NCI-H2107 treated with DMSO at 0.1 percent for 48 hours (cell line): ENCODE data around the gene UGP2.
"Not testable (repeated sequence)": the region's sequence is repeated elsewhere in the genome, so short reads cannot be mapped to it uniquely, and the experiment has no call there.

Experiments used
- DNase-seq: peaks from one replicate; lab custom pipeline; 2025; ENCODE audit not compliant: unreplicated experiment; lab: John Stamatoyannopoulos, UW

The UGP2 gene

DNA sequence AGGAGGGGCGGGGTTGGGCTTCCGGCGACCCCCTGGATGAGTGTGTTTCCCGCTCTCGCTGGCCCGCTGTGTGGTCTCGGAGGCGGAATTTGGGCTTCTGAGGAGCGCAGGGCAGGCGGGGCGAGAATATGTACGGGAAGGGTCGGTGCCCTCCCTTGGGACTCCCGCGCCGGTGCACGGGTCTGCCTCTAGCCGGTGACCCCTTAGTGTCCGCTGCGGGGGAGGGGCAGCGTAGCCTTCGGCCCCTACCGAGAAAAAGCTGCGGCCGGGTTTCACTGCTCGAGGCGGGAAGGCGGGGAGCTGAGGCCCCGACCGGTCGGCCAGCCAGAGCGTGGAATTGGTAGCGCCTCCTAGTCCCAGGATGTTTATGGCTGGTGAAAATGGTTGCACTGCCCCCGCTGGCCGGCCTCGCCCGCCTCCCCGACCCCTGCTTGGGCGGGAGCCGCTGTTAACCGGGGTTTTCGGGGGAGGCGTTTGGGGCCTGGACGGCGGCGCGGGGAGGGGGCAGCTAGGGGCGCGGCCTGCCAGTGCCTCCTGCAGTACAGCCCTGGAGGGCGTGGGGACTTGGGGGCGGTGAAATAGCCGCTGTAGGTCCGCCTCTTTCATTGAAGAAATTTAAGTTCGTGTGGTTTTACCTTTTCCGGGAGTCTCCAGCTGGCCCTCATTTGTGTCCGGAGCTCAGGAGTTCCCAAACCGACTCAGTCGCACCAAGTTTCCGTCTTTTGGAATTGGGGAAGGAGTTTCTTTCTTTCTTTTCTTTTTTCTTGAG lies at the start of gene UGP2:
Gene UGP2 (plus strand): TSS at position 643 of the 769 bp plus-strand sequence. CDS start 290 bp downstream, outside the sequence.
- peak; percentile 66 for DNase-seq

DNA sequence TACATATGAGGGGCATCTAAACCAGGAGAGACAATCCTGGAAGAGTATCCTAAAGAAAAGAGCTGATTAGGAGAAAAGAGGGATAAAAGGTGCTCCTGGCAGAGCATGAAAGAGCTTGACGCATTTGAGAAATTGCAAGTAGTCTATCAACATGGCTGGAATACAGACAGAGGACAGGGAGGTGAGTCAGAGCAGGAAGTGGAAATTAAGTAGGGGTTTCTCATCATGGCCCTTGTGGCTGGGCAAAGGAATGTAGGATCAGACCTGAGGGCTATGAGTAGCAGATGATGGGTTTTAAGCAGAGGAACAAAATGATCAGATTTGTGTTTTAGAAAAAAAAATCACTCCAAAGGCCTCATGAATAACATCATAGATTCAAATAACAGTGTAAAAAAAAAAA lies 49.2 kb upstream of the UGP2 start:
- DNase-seq = no peak

DNA sequence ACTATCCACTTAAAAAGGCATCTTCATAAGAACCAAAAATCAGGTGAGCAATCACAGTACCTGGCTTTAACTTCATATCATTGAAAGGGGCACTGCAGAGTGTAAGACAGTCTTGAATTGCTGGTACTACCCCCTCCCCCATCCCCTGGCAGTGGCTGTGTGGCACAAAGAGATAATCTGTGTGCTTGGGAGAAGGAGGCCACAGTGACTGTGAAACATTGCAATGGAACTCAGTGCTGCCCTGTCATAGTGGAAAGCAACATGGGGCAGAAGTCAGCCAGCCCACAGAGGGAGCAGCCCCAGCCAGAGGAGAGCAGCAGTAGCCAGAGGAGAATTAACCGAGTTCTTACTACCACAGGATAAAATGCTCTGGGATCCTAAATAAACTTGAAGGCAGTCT lies 45.3 kb upstream of the UGP2 start:
- DNase-seq = no peak

DNA sequence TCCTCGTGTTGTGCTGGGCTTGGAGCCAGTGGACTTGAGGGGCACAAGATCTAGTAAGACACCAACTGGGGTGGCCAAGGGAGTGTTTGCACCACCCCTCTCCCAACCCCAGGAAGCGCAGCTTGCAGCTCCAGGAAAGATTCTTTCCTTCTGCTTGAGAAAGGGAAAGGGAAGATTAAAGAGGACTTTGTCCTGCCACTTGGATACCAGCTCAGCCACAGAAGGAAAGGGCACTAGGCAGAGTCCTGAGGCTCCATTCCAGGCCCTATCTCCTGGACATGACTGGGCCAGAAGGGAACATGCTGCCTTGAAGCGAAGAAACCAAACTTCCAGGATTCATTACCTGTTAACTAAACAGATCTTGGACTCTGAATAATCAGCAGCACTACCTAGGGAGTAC lies 44.9 kb upstream of the UGP2 start:
- no peak for DNase-seq

DNA sequence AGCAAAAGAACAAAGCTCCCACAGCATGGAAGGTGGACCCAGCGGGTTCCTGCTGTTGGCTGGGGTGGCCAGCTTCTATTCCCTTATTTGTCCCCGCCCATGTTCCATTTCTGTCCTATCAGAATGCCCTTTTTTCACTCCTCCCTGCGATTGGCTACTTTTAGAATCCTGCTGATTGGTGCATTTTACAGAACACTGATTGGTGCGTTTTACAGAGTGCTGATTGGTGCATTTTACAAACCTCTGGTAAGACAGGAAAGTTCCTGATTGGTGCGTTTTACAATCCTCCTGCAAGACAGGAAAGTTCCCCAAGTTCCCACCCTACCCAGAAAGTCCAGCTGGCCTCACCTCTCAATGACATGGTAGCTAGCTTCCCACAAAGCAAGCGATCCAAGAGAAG lies 40.2 kb upstream of the UGP2 start:
- no peak for DNase-seq

DNA sequence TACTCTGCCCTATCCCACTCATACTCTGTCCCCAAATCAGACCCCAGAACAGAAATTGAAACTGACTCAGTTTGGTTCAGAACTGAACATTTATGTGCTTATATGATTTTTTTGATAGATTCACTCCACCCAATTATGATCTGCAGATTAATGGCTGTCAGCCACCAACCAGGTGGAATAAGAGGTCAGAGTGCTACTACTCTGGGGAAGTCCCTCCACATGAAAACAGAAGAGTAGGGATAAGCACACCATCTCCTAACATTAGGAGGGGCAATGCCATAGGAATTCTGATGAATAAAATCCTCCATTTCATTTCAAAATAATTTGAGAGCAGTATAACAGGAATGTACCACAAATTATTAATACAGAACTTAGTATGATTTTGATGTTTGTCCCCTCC lies 36.3 kb upstream of the UGP2 start:
- no peak for DNase-seq

DNA sequence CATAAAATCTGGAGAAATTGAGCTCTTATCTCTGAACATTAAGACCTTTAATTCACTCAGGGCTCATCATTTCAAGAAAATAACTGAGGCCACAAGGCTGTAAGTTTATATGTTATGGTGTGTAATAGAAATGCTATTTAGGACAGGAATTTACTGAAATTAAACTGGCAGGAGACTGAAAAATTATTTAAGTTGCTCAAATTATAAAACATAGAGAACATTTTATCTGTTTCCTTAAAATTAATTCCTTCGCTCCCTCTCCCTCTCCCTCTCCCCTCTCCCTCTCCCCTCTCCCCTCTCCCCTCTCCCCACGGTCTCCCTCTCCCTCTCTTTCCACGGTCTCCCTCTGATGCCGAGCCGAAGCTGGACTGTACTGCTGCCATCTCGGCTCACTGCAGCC lies 33.7 kb upstream of the UGP2 start:
- DNase-seq = not testable (repeated sequence)

DNA sequence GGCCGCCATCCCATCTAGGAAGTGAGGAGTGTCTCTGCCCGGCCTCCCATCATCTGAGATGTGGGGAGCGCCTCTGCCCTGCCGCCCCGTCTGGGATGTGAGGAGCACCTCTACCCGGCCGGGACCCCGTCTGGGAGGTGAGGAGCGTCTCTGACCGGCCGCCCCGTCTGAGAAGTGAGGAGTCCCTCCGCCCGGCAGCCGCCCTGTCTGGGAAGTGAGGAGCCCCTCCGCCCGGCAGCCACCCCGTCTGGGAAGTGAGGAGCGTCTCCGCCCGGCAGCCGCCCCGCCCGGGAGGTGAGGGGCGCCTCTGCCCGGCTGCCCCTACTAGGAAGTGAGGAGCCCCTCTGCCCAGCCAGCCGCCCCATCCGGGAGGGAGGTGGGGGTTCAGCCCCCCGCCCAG lies 32.8 kb upstream of the UGP2 start:
- DNase-seq = not testable (repeated sequence)

DNA sequence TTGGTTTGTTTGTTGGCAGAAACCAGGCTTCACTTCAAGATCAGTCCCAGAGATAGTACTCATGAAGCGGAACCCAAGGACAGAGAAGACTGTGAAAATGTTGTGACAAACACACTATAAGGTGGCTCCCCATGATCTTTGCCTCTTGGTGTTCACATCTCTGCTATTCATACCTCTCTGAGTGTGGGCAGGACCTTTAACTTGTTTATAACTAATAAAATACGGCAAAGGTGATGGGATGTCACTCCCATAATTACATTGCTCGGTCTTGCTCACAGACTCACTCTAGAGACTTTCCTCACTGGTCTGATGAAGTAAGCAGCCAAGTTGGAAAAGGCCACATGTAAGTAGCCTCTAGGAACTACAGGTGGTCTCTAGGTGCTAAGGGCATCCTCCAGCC lies 30.6 kb upstream of the UGP2 start:
- DNase-seq = no peak

DNA sequence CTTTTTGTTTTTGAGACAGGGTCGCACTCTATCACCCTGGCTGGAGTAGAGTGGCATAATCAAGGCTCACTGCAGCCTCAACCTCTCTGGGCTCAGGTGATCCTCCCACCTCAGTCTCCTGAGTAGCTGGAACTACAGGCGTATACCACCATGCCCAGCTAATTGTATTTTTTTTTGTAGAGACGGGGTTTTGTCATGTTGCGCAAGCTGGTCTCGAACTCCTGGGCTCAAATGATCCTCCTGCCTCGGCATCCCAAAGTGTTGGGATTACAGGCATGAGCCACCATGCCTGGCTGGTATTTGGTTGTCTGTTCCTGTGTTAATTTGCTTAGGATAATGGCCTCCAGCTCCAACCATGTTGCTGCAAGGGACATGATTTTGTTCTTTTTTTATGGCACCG lies 29.8 kb upstream of the UGP2 start:
- DNase-seq = not testable (repeated sequence)

DNA sequence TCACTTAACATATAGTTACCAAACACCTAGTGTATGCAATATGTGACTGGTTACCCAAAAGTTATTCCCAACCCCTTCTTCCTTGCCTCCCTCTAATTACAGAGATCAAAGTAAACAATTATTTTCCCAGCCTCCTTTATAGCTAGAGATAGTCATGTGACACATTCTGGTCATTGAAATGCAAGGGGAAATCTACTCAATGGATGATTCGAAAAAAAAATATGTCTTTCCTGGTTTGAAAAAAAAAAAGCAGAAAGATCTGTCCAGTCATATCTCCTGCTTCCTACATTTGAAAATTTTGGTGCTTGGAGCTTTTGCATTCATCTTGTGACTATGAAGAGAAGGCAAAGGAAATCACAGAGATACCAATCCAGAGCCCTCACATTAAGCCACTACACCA lies 27.6 kb upstream of the UGP2 start:
- no peak for DNase-seq

DNA sequence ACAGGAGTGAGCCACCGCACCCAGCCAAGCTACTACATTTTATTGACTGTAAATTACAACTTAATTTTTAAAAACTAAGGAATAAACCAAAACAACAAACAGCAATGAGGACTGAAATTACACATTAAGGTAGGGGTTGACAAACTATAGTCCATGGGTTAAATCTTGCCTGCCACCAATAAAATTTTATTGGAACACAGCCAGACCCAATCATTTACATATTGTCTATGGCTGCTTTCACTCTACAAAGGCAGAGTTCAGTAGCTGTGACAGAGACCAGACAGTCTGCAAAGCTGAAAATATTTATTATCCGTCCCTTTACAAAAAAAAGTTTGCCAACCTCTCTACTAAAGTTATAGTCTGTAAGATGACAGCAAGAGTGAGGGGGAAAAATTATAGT lies 24.3 kb upstream of the UGP2 start:
- no peak for DNase-seq

DNA sequence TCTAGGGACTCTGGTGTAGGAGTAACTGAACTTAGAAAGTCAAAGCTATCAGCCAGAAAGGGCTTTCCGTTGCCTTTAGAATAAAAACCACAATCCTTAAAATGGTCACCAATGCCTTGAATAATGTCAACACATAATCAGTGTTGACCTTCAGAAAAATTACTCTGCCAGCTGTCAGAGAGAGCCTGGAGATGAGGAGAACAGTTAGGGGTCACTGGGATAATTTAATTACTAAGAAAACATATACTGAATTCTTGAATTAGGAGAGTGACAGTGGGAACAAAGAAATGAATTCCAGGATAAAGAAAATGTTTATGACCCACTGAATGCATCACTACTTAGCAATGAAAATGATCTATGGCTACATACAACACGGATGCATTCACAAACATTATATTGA lies 23.4 kb upstream of the UGP2 start:
- DNase-seq = no peak

DNA sequence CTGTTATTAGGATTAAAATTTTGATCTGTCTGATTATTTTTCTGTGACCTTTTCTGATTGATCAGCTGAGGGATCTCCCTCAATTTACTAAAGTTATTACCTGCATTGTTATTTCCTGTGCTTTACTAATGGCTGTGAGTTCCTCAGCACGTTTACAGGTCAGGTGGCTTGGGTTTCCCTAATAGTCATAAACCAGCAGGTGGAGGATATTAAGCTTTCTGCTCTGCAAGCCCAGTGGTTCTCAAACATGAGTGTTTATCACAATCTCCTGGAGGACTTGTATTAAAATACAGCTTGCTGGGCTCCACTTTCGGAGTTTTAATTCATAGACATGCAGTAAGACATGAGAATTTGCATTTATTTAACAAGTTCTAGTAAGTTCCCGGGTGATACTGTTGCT lies 22.4 kb upstream of the UGP2 start:
- DNase-seq = peak; percentile 69

DNA sequence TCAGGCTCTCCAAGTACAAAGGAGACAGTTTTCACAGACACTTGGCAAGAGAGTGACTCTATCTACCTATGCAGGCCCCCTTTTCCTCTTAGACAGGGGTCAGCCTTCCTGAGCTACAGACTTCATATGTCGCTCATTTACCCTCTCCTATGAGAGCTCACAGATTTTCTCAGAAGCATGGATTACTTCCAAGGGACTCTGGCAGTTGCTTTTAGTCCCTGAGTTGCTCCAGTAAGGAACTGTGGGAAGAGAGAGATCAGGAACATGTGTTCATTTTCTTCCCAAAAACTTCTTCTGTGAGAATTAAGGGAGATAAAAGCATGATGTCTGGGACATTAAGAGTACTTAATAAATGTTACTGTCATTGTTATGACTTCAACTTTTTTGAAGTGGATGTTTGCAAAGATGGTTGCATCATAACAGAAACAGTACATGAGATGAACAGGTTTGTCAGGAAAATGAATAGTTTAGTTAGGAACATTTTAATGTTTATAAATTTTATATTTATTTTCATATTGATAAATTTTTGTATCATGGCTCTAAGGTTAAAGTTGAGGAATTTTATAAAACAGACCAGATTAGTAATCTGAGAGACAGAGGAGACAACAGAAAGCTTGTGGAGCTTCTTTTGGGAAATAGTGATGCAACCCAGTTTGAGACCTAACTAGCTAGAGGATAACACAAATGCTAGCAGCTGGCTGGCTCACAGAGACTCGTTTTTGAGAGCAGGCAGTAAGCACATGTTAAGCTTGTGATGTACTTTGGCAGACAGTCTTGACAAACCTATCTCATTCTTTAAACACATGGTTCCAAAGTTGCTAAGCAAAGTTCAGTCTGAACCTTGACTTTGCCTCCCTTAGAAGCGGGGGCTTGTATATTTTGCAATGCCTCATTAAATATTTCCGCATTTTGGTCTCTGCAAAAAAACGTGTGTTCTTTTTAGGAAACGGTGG lies 21.7 kb upstream of the UGP2 start:
- no peak for DNase-seq

DNA sequence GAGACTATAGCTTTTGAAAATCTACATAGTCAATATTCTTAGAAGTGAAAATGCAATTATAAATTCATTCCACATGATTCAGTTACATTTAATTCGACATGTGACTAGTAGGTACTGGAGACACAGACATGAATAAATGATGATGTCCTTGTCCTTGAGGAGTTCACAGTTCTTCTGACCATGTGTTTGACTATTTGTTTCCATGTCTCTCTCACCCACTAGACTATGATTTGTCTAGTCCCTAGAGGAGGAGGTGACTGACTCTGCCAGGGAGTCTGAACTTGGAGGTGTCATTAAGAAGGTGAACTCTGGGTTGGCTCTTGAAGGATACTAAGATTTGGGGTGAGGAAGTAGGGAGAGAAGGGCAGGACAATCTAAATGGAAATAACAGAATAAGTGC lies 20.7 kb upstream of the UGP2 start:
- DNase-seq = no peak

DNA sequence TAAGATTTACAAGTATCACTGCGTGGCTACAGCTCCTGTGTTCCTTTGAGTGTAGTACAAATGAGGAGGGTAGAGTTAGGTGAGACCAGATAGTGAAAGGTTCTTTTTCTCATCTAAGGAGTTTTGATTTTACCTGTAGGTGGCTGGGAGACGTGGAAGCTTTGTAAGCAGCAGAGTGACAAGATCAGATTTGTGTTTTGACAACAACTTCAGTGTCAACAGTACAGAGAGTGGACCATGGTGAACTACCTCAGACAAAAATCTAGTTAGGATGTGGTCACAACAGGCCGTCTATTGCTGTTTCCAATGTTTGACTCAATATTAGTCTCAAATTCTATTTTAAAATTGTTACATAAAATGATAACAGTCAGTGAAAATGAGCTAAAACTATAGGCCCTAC lies 20.3 kb upstream of the UGP2 start:
- no peak for DNase-seq

DNA sequence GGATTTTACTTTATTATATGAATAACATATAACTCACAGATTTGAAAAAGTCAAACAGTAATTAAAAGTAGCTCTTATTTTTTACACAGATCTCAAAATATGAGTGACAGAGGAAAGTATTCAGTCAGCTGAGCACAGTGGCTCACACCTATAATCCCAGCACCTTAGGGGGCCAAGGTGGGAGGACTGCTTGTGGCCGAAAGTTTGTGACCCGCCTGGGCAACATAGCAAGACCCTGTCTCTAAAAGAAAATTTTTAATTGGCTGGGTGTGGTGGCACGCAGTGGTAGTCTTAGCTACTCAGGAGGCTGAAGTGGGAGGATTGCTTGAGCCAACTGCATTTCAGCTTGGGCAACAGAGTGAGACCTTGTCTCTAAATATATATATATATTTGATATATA lies 19.2 kb upstream of the UGP2 start:
- DNase-seq = no peak

DNA sequence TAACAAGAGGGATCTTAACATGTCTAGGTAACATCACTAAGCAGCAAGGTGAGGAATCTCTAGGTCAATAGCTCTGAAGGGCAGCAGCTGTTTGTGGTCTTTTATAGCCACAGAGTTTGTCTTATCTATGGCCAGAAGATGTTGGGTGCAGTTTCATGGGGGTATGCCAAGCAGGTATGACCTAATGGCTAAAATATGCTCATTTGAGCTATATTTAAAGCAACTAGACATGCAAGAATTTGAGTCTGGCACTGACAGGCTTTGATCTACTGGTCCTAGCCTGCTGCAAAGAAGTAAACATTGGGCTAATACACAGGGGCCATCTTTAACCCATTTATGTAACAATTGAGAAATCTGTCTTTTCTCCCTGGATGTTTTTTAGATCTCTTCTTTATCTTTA lies 13.9 kb upstream of the UGP2 start:
- no peak for DNase-seq

DNA sequence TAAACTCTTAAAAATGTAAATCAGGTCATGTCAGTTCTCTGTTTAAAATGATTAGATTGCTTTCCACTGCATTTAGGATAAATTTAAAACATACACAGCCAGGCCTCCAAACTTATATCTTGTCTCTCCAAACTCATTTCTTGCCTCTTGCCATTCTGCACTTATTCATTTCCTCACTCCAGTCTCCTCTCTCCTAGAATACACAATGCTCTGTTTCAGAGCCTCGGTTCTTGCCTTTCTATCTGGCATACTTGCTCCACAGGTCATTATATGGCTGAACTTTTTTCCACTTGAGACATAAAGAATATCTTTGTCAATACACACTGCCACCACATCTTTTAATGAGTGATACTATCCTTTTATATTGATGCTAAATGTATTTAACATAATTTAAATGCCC lies 10.5 kb upstream of the UGP2 start:
- no peak for DNase-seq

DNA sequence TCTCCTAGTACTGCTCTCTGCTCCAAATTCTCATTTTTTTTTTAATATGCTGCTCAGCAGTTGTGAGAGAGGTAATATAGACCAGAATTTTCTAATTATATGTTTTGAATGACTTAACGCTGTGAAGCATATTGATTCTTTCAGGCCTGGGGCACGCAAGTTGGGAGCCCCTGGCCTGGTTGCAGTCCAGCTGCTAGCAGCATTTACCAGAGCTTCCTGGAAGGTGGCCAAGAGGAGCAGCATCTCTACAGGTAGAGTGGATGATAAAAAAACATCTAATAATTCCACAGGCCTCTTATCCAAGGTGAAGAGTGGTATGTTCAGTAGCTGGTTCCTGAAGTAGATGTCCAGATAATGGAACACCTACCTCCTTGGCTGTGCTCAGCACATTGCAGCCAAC lies 7.3 kb upstream of the UGP2 start:
- DNase-seq = peak; percentile 20

DNA sequence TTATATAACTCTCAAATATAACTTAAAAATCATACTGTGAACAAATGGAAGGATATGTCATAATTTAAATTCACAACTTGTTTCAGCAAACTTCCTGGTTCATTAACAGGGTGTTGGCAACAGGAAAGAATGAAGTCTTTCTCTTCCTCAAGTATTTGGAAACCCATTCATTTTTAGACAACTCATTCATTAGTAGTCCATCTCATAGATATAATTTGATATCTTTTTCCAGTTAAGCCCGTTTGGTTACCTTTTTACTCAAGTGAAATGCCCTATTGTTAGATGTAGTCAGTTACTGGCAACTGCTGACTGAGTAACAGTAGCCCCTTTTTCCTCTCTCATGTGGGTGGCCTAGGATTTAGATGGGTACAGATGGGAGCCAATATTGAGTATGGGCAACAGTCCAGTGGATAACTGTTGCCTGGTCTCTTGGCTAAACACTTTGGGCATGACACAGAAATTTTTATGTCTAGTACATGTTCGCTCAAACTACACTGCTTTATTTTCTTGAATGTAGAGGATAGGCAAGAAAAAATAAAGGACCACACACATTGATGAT lies 4.6 kb upstream of the UGP2 start:
- no peak for DNase-seq
